IPS-18a (cell line): ENCODE results near the gene PTPRM.

Source experiments
- H3K27ac ChIP-seq: one replicate; pipeline ENCODE4 v1.5.1; 2013; ENCODE audit warnings: low read length
- H3K27me3 ChIP-seq: one replicate; pipeline ENCODE4 v1.6.1; 2013; ENCODE audit warnings: mild to moderate bottlenecking, low read length; ENCODE audit not compliant: control insufficient read depth, insufficient read depth
- H3K36me3 ChIP-seq: one replicate; pipeline ENCODE4 v1.6.1; 2013; ENCODE audit warnings: low read depth, low read length; ENCODE audit not compliant: control insufficient read depth
- H3K4me1 ChIP-seq: one replicate; pipeline ENCODE4 v1.6.1; 2013; ENCODE audit warnings: low read depth, low read length; ENCODE audit not compliant: control insufficient read depth
- H3K4me3 ChIP-seq: one replicate; pipeline ENCODE4 v1.5.1; 2013; ENCODE audit warnings: low read length
- H3K9ac ChIP-seq: one replicate; pipeline ENCODE4 v1.6.1; 2013; ENCODE audit warnings: mild to moderate bottlenecking, low read length, moderate library complexity
- H3K9me3 ChIP-seq: one replicate; pipeline ENCODE4 v1.6.1; 2013; ENCODE audit warnings: low read depth, low read length; ENCODE audit not compliant: control insufficient read depth

The PTPRM gene

GRCh38 chr18:7749008-7749405, 181.9 kb downstream of the PTPRM start:
- no peak overlapping the region for H3K27ac ChIP-seq

GRCh38 chr18:7749510-7749981, 182.4 kb downstream of the PTPRM start:
- Histone ChIP-seq H3K4me3 (no peak overlapping the region), H3K27ac (no peak overlapping the region), H3K9me3 (peaks cover 8% of the 10 kb centered on the region), H3K9ac (no peak overlapping the region), H3K27me3 (no peaks in the 10 kb centered on the region), H3K4me1 (peaks cover 5% of the 10 kb centered on the region), H3K36me3 (no peaks in the 10 kb centered on the region)

More at GRCh38 chr18:7749008-7749405, 181.9 kb downstream of the PTPRM start:
- Histone ChIP-seq H3K9me3 (peaks cover 8% of the 10 kb centered on the region), H3K9ac (no peak overlapping the region), H3K27me3 (no peaks in the 10 kb centered on the region), H3K36me3 (no peaks in the 10 kb centered on the region), H3K4me1 (peaks cover 5% of the 10 kb centered on the region), H3K4me3 (no peak overlapping the region)

DNA sequence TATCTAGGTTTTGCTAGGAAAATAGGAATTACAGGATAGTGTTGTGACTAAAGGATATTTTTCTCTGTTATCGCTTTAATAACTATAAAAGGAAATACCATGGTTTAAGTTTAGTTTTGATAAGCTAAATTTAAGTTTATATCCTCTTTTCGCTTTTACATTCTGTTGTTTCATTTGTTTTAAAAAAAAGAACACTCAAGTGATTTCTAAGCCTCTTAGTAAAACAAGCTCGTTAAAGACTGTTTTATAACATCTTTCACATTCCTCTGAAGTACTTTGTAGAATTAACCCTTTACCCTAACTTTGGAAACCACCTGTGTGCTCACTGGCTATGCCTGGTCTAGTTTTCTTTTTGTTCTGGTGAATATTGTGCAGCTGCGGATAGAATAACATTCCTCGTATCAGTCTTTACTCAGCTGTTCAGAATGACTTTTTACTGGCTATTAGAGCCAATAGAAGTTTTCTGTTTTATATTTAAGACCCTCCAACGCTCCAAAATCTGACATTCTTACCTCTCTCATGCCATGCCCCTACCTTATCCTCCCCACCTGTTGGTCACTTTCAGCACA, 183.1 kb downstream of the PTPRM start:
- no peaks in the 10 kb centered on the region for H3K36me3 ChIP-seq
- H3K4me3 ChIP-seq, result no peak overlapping the region
- H3K9me3 ChIP-seq, result peaks cover 7% of the 10 kb centered on the region
- H3K9ac ChIP-seq, result no peak overlapping the region
- H3K4me1 ChIP-seq, result peaks cover 5% of the 10 kb centered on the region
- no peaks in the 10 kb centered on the region for H3K27me3 ChIP-seq
- no peak overlapping the region for H3K27ac ChIP-seq

DNA sequence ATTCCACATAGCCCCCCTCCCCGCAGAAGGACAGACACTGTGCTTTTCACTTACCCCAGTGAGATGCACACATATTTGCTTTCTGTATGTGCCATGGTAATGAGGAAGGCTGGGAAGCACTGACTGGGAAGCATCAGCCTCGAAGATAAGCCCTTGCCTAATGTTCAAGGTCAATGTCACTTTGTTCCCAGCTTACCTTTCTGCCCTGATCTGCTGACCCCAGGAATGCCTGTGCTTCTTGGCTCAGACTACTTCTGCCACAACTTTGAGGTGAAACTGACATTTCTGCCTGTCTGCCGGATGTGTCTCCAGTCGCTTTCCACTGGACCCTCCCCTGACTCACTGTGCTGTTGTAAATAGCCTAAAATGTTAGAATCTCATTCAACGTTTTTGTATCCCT, 183.8 kb downstream of the PTPRM start:
- no peaks in the 10 kb centered on the region for H3K36me3 ChIP-seq
- H3K9me3 ChIP-seq, result no peaks in the 10 kb centered on the region
- H3K4me3 ChIP-seq, result no peak overlapping the region
- H3K9ac ChIP-seq, result no peak overlapping the region
- H3K27me3 ChIP-seq, result no peaks in the 10 kb centered on the region
- no peak overlapping the region for H3K27ac ChIP-seq
- peaks cover 5% of the 10 kb centered on the region for H3K4me1 ChIP-seq

DNA sequence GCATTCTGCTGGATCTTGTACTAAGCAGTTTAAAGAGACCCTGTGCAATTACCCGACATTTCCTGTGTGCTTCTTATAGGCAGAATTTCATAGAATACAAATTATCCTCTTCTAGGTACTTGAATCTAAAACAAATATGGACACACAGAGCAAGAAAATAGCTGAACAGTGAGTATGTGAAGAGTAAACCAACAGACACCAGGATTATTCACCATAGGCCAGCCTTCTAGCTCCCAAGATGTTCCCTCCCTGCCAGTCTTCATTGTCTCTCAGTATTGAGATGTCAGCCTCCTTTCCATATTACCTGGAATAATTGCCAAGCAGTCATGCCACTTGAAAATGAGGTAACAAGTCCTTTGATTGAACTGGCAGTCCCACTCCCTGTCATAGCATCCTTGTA, 187.1 kb downstream of the PTPRM start:
- Histone ChIP-seq H3K9me3 (no peaks in the 10 kb centered on the region), H3K9ac (no peak overlapping the region), H3K36me3 (no peaks in the 10 kb centered on the region), H3K4me1 (peaks cover 5% of the 10 kb centered on the region), H3K27ac (no peak overlapping the region), H3K27me3 (no peaks in the 10 kb centered on the region), H3K4me3 (no peak overlapping the region)

DNA sequence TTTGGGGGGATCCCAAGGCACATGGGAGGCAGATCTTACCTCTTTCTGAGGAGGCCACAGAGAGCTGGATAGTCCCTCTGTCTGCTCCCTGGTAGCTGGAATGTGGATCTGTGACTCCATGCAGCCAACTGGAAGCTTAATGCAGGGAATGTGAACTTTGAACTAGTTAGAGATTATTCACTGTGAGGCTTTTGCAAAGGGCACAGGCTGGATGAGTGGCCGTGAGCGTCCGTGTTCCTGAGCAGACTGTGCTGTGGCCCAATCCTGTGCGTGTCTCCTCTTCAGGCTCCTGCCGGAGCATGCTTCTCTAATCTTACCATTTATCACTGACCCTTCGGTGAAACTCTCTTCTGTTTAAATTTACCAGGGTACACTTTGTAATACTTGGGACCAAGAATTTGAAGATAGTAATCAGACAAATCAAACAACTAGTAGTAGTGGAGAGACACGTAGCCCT, 187.6 kb downstream of the PTPRM start:
- H3K4me1 ChIP-seq, result peaks cover 5% of the 10 kb centered on the region
- H3K27ac ChIP-seq, result no peak overlapping the region
- H3K4me3 ChIP-seq, result no peak overlapping the region
- no peak overlapping the region for H3K9ac ChIP-seq
- H3K36me3 ChIP-seq, result no peaks in the 10 kb centered on the region
- H3K9me3 ChIP-seq, result no peaks in the 10 kb centered on the region
- no peaks in the 10 kb centered on the region for H3K27me3 ChIP-seq

GRCh38 chr18:7755753-7756475, 188.8 kb downstream of the PTPRM start:
- no peak overlapping the region for H3K9ac ChIP-seq
- H3K4me1 ChIP-seq, result no peaks in the 10 kb centered on the region
- H3K9me3 ChIP-seq, result no peaks in the 10 kb centered on the region
- H3K4me3 ChIP-seq, result no peak overlapping the region
- no peaks in the 10 kb centered on the region for H3K36me3 ChIP-seq
- H3K27me3 ChIP-seq, result no peaks in the 10 kb centered on the region
- no peak overlapping the region for H3K27ac ChIP-seq

DNA sequence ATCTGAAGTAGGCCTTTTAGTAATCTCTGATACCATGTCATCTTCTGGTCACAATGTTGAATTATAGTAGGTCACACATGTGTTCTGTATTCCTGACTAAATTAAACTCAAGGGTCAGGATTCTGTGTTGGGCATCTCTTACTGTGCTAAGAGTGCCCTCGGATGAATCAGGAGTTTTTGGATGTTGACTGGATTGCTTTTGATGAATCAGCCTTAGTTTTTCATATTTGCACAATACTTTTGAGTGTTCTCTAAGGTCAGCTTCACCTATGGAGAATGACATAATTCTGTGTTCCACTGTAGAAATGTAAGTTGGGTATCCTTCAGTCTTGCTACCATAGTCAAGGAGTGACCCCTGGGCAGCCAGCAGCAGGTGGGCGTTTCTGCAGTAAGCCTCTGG, 190.1 kb downstream of the PTPRM start:
- H3K4me1 ChIP-seq, result no peaks in the 10 kb centered on the region
- no peaks in the 10 kb centered on the region for H3K36me3 ChIP-seq
- no peak overlapping the region for H3K9ac ChIP-seq
- no peaks in the 10 kb centered on the region for H3K27me3 ChIP-seq
- H3K9me3 ChIP-seq, result no peaks in the 10 kb centered on the region
- no peak overlapping the region for H3K27ac ChIP-seq
- no peak overlapping the region for H3K4me3 ChIP-seq

GRCh38 chr18:7758764-7759163, 191.6 kb downstream of the PTPRM start:
- H3K4me1 ChIP-seq, result no peaks in the 10 kb centered on the region
- H3K9ac ChIP-seq, result no peak overlapping the region
- no peak overlapping the region for H3K27ac ChIP-seq
- H3K9me3 ChIP-seq, result no peaks in the 10 kb centered on the region
- no peaks in the 10 kb centered on the region for H3K36me3 ChIP-seq
- H3K27me3 ChIP-seq, result no peaks in the 10 kb centered on the region
- no peak overlapping the region for H3K4me3 ChIP-seq

- H3K4me1 ChIP-seq, result peaks cover 12% of the 10 kb centered on the region
- H3K27ac ChIP-seq, result no peak overlapping the region
- H3K9ac ChIP-seq, result no peak overlapping the region
- H3K9me3 ChIP-seq, result no peaks in the 10 kb centered on the region
- no peak overlapping the region for H3K4me3 ChIP-seq
- H3K36me3 ChIP-seq, result no peaks in the 10 kb centered on the region
- no peaks in the 10 kb centered on the region for H3K27me3 ChIP-seq
Observed at GRCh38 chr18:7760967-7761948, 194.1 kb downstream of the PTPRM start.

GRCh38 chr18:7764405-7764804, 197.3 kb downstream of the PTPRM start:
- H3K27me3 ChIP-seq, result no peaks in the 10 kb centered on the region
- H3K9me3 ChIP-seq, result no peaks in the 10 kb centered on the region
- no peak overlapping the region for H3K27ac ChIP-seq
- no peaks in the 10 kb centered on the region for H3K36me3 ChIP-seq
- H3K4me1 ChIP-seq, result peaks cover 15% of the 10 kb centered on the region
- no peak overlapping the region for H3K4me3 ChIP-seq
- no peak overlapping the region for H3K9ac ChIP-seq
